Naive thymus-derived CD4-positive, alpha-beta T cell (primary cell): ENCODE measurements around the gene GPR132. TPM values are rescaled to one million over a fixed set of nuclear protein-coding genes. Genes with fewer than 3 reads are reported as not detected.
A peak's percentile ranks its signal among the peaks of the same experiment; 100 is the strongest.

ENCODE experiments used
- ATAC-seq: fragments of 150-1000 bp; cut with Tn5 transposase; 2 replicates; pipeline ENCODE4 v1.10.0; 2021; ENCODE audit warnings: mild to moderate bottlenecking, moderate library complexity
- CTCF ChIA-PET: fragments of 350-600 bp; sonication (Branson Sonifier 250); formaldehyde crosslinking; loops from one replicate; lab custom pipeline; 2021; ENCODE audit warnings: antibody characterized with exemption; lab: Charles Lee
- POLR2A ChIA-PET: fragments of 350-600 bp; sonication (Branson Sonifier 250); formaldehyde crosslinking; loops from one replicate; lab custom pipeline; 2021; ENCODE audit warnings: antibody characterized with exemption, inconsistent platforms; lab: Charles Lee
- DNase-seq, 9 donors: peaks; one replicate each; pipeline versions ENCODE4 v3.0.0 to v3.0.0-alpha.2; 2020 to 2022; ENCODE audit warnings: mixed read lengths in 1 of 9
- H3K27ac ChIP-seq: one replicate; pipeline ENCODE4 v1.7.0; 2013; ENCODE audit warnings: mild to moderate bottlenecking, low read depth, low read length, moderate library complexity
- H3K27me3 ChIP-seq, 2 donors: one replicate each; pipeline ENCODE4 v1.7.0; 2013; ENCODE audit warnings: low read length in 2 of 2, mild to moderate bottlenecking in 2 of 2, moderate library complexity in 2 of 2; ENCODE audit not compliant: control insufficient read depth in 2 of 2, insufficient read depth in 2 of 2
- H3K36me3 ChIP-seq, 3 experiments: 1 replicate in 2 of 3; 2 replicates in 1 of 3; pipeline ENCODE4 v1.7.0; 2013; ENCODE audit warnings: low read length in 3 of 3, mild to moderate bottlenecking in 3 of 3, moderate library complexity in 1 of 3; ENCODE audit not compliant: insufficient read depth in 3 of 3, control insufficient read depth in 2 of 3
- H3K4me1 ChIP-seq, 2 donors: one replicate each; pipeline ENCODE4 v1.7.0; 2013; ENCODE audit warnings: low read length in 2 of 2, mild to moderate bottlenecking in 2 of 2, moderate library complexity in 1 of 2; ENCODE audit not compliant: control insufficient read depth in 2 of 2, insufficient read depth in 2 of 2
- H3K4me3 ChIP-seq: 2 replicates; pipeline ENCODE4 v1.7.0; 2013; ENCODE audit warnings: mild to moderate bottlenecking, low read length
- H3K9me3 ChIP-seq, 3 experiments: 1 replicate in 2 of 3; 2 replicates in 1 of 3; pipeline ENCODE4 v1.7.0; 2013; ENCODE audit warnings: low read length in 3 of 3; ENCODE audit not compliant: control insufficient read depth in 2 of 3
- H3K27ac Mint-ChIP-seq, 9 donors: one replicate each; pipeline ENCODE4 v1.8.0; 2020 to 2022; ENCODE audit warnings: mixed read lengths in 9 of 9, mild to moderate bottlenecking in 8 of 9, moderate library complexity in 5 of 9, inconsistent platforms in 2 of 9
- H3K27me3 Mint-ChIP-seq, 5 donors: one replicate each; pipeline ENCODE4 v1.8.0; 2021 to 2022; ENCODE audit warnings: mixed read lengths in 5 of 5, mild to moderate bottlenecking in 1 of 5
- H3K36me3 Mint-ChIP-seq, 5 donors: one replicate each; pipeline ENCODE4 v1.8.0; 2020 to 2022; ENCODE audit warnings: mixed read lengths in 5 of 5, mild to moderate bottlenecking in 3 of 5, inconsistent platforms in 1 of 5
- H3K4me1 Mint-ChIP-seq, 7 donors: one replicate each; pipeline ENCODE4 v1.8.0; 2020 to 2022; ENCODE audit warnings: mixed read lengths in 7 of 7, mild to moderate bottlenecking in 3 of 7, inconsistent platforms in 1 of 7
- H3K4me3 Mint-ChIP-seq, 10 donors: one replicate each; pipeline ENCODE4 v1.8.0; 2020 to 2022; ENCODE audit warnings: mild to moderate bottlenecking in 10 of 10, mixed read lengths in 10 of 10, moderate library complexity in 6 of 10, inconsistent platforms in 2 of 10
- H3K9me3 Mint-ChIP-seq, 11 donors: one replicate each; pipeline ENCODE4 v1.8.0; 2020 to 2022; ENCODE audit warnings: mixed read lengths in 11 of 11, mild to moderate bottlenecking in 4 of 11, inconsistent platforms in 1 of 11, moderate library complexity in 1 of 11
- intact Hi-C, 2 donors: fragments of 100-400 bp; cut with micrococcal nuclease; formaldehyde crosslinking; loops; one replicate each; pipeline ENCODE4 v1.15.1; 2023
- polyA plus RNA-seq, 2 donors: library from polyadenylated mRNA; unstranded; fragments of 300-500 nt; fragmentation: Illumina TruSeq; gene quantifications; one replicate each; pipeline ENCODE4 v1.2.3, GENCODE V29; 2021
- total RNA-seq, 6 experiments: library from RNA in 5 of 6; stranded (reverse) in 5 of 6; gene quantifications; 1 replicate in 5 of 6; 2 replicates in 1 of 6; pipeline ENCODE4 v1.2.3 and lab custom pipeline; 2021 to 2026

GPR132 gene
- total and polyA plus RNA-seq, 7 experiments from 2014 or later: 9.3 to 58.7 (median 40.2) TPM

- ATAC-seq (no peak), DNase-seq (no peak)
- Mint-ChIP-seq H3K4me3 (no peak overlapping the region), H3K9me3 (no peaks in the 10 kb centered on the region), H3K36me3 (peaks cover 0 to 5% (median 0%) of the 10 kb centered on the region in 5 donors), H3K27ac (peak overlapping the region in 2 of 9 donors; percentile 33 to 48), H3K27me3 (no peaks in the 10 kb centered on the region), H3K4me1 (peaks cover 0 to 3% (median 0%) of the 10 kb centered on the region in 7 donors)
- ChIA-PET POLR2A (interaction anchor here (0.9 kb wide), 1 partner anchor 14 kb away, joined by 4 read pairs; the partner anchor contains the start of gene CDCA4), CTCF (no interaction called here)
- H3K36me3 ChIP-seq: peaks cover 0 to 35% (median 17%) of the 10 kb centered on the region in 3 experiments
- H3K4me3 ChIP-seq: no peak overlapping the region
- H3K4me1 ChIP-seq: no peaks in the 10 kb centered on the region
- H3K27ac ChIP-seq: no peak overlapping the region
- no peaks in the 10 kb centered on the region for H3K27me3 ChIP-seq
- intact Hi-C loops: no loop called here
- no peaks in the 10 kb centered on the region for H3K9me3 ChIP-seq
Observed at GRCh38 chr14:105006831-105007592, 58.2 kb downstream of the GPR132 start.

GRCh38 chr14:105005929-105006830 lies 59.0 kb downstream of the GPR132 start:
- H3K36me3 Mint-ChIP-seq: peaks cover 0 to 5% (median 0%) of the 10 kb centered on the region in 5 donors
- H3K4me1 Mint-ChIP-seq: no peaks in the 10 kb centered on the region
- ATAC-seq (peak; percentile 34), DNase-seq (no peak)
- Histone ChIP-seq H3K27me3 (no peaks in the 10 kb centered on the region), H3K36me3 (peaks cover 0 to 27% (median 17%) of the 10 kb centered on the region in 3 experiments), H3K27ac (no peak overlapping the region), H3K9me3 (no peaks in the 10 kb centered on the region), H3K4me3 (no peak overlapping the region), H3K4me1 (no peaks in the 10 kb centered on the region)
- no peaks in the 10 kb centered on the region for H3K27me3 Mint-ChIP-seq
- H3K9me3 Mint-ChIP-seq: no peaks in the 10 kb centered on the region
- POLR2A ChIA-PET: interaction anchor here (0.9 kb wide), 1 partner anchor 15 kb away, joined by 4 read pairs; the partner anchor contains the start of gene CDCA4
- no peak overlapping the region for H3K27ac Mint-ChIP-seq
- CTCF ChIA-PET: no interaction called here
- no peak overlapping the region for H3K4me3 Mint-ChIP-seq
- intact Hi-C loops: no loop called here

DNA sequence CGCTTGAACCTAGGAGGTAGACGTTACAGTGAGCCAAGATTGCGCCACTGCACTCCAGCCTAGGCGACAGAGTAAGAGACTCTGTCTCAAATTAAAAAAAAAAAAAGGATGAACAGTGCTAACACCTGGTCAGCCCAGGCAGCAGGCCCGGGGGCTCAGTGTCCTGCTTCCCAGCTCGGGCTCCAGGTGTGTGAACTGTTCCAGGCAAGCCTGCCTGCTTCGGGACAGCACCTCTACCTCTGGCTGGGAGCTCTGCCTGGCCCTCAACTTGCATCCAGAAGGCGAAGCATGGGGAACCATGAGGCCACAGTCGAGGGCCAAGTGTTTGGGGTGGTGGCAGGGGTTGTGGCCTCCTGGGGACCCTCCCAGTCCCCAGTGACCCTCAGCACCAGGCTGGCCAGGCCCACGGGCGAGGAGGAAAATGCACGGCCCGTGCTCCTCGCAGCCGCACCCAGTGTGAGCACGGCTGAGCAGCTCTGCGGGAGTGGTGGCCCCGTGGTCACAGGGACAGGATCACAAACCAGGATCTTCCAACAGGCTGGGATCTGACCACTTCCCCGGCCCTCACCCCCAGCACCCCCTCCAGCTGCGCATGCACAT lies 59.8 kb downstream of the GPR132 start:
- H3K4me3 ChIP-seq: no peak overlapping the region
- H3K9me3 ChIP-seq: no peaks in the 10 kb centered on the region
- Mint-ChIP-seq H3K4me1 (no peaks in the 10 kb centered on the region), H3K27me3 (no peaks in the 10 kb centered on the region), H3K4me3 (no peak overlapping the region), H3K9me3 (no peaks in the 10 kb centered on the region), H3K36me3 (peaks cover 0 to 9% (median 0%) of the 10 kb centered on the region in 5 donors), H3K27ac (no peak overlapping the region)
- H3K36me3 ChIP-seq: peaks cover 0 to 21% (median 13%) of the 10 kb centered on the region in 3 experiments
- peak; percentile 14 for ATAC-seq
- no peaks in the 10 kb centered on the region for H3K27me3 ChIP-seq
- intact Hi-C loops: no loop called here
- no peak for DNase-seq
- no peaks in the 10 kb centered on the region for H3K4me1 ChIP-seq
- H3K27ac ChIP-seq: no peak overlapping the region
- ChIA-PET POLR2A (interaction anchor here (0.7 kb wide), 1 partner anchor 346 kb away, joined by 3 read pairs; no protein-coding TSS in a partner anchor), CTCF (no interaction called here)

Other genes with a start within 250 kb of the GPR132 start
- gene CEP170B, start 200.2 kb downstream of the GPR132 start, total RNA-seq: 1 to 10 TPM in 4 of 5 experiments, under 1 TPM in 1; 1.00 to 4.1 (median 2.5) TPM
- under 1 TPM; 0.05 TPM for gene CEP170B, start 200.2 kb downstream of the GPR132 start, polyA plus RNA-seq
- gene PLD4, start 140.6 kb downstream of the GPR132 start, total RNA-seq: 10 to 100 TPM in 1 of 5 experiments, 1 to 10 TPM in 2, under 1 TPM in 2; 0.10 to 32.0 (median 1.2) TPM
- under 1 TPM in 1 of 2 donors, not detected in 1; 0.35 TPM for gene PLD4, start 140.6 kb downstream of the GPR132 start, polyA plus RNA-seq
- gene AHNAK2, start 87.1 kb downstream of the GPR132 start, total RNA-seq: under 1 TPM in 1 of 5 experiments, not detected in 4; 0.02 TPM
- not detected for gene AHNAK2, start 87.1 kb downstream of the GPR132 start, polyA plus RNA-seq
- gene CLBA1, start 79.6 kb downstream of the GPR132 start, total RNA-seq: 1 to 10 TPM in 4 of 5 experiments, under 1 TPM in 1; 0.51 to 2.1 (median 1.3) TPM
- under 1 TPM; 0.26 to 0.72 TPM for gene CLBA1, start 79.6 kb downstream of the GPR132 start, polyA plus RNA-seq
- 10 to 100 TPM; 12.7 to 47.8 (median 14.0) TPM for gene CDCA4, start 44.3 kb downstream of the GPR132 start, total RNA-seq
- 10 to 100 TPM in 1 of 2 donors, 1 to 10 TPM in 1; 8.0 to 12.1 TPM for gene CDCA4, start 44.3 kb downstream of the GPR132 start, polyA plus RNA-seq
- 1 to 10 TPM in 3 of 5 experiments, under 1 TPM in 2; 0.27 to 5.7 (median 2.2) TPM for gene JAG2, start 103.3 kb upstream of the GPR132 start, total RNA-seq
- under 1 TPM in 1 of 2 donors, not detected in 1; 0.21 TPM for gene JAG2, start 103.3 kb upstream of the GPR132 start, polyA plus RNA-seq
- gene NUDT14, start 115.9 kb upstream of the GPR132 start, total RNA-seq: 10 to 100 TPM; 17.3 to 29.6 (median 20.6) TPM
- gene NUDT14, start 115.9 kb upstream of the GPR132 start, polyA plus RNA-seq: 10 to 100 TPM; 17.4 to 20.1 TPM
- gene BTBD6, start 183.1 kb upstream of the GPR132 start, total RNA-seq: 10 to 100 TPM; 30.8 to 43.0 (median 40.1) TPM
- 1 to 10 TPM; 4.0 to 7.9 TPM for gene BTBD6, start 183.1 kb upstream of the GPR132 start, polyA plus RNA-seq
- 10 to 100 TPM; 49.8 to 75.7 (median 61.4) TPM for gene BRF1, start 235.6 kb upstream of the GPR132 start, total RNA-seq
- 10 to 100 TPM in 1 of 2 donors, 1 to 10 TPM in 1; 7.1 to 11.9 TPM for gene BRF1, start 235.6 kb upstream of the GPR132 start, polyA plus RNA-seq
- gene PACS2, start 249.3 kb upstream of the GPR132 start, total RNA-seq: 10 to 100 TPM; 33.9 to 75.4 (median 72.3) TPM
- gene PACS2, start 249.3 kb upstream of the GPR132 start, polyA plus RNA-seq: 1 to 10 TPM; 1.5 to 4.5 TPM